A549 treated with Mapracorat at 1 μM for 4 hours (cell line): ENCODE results near the gene PLEKHA3. TPM values are rescaled to one million over a fixed set of nuclear protein-coding genes. Genes with fewer than 3 reads are reported as not detected.

Experiments
- total RNA-seq: library from RNA; stranded (reverse); fragments of 200-300 nt; extraction: Qiagen RNA extraction; gene quantifications from 5 replicates; pipeline ENCODE4 v1.2.3, GENCODE V29; 2022

Gene PLEKHA3
- total RNA-seq, result 9.8 to 16.2 TPM (median 14.3 TPM) in 5 replicates

DNA sequence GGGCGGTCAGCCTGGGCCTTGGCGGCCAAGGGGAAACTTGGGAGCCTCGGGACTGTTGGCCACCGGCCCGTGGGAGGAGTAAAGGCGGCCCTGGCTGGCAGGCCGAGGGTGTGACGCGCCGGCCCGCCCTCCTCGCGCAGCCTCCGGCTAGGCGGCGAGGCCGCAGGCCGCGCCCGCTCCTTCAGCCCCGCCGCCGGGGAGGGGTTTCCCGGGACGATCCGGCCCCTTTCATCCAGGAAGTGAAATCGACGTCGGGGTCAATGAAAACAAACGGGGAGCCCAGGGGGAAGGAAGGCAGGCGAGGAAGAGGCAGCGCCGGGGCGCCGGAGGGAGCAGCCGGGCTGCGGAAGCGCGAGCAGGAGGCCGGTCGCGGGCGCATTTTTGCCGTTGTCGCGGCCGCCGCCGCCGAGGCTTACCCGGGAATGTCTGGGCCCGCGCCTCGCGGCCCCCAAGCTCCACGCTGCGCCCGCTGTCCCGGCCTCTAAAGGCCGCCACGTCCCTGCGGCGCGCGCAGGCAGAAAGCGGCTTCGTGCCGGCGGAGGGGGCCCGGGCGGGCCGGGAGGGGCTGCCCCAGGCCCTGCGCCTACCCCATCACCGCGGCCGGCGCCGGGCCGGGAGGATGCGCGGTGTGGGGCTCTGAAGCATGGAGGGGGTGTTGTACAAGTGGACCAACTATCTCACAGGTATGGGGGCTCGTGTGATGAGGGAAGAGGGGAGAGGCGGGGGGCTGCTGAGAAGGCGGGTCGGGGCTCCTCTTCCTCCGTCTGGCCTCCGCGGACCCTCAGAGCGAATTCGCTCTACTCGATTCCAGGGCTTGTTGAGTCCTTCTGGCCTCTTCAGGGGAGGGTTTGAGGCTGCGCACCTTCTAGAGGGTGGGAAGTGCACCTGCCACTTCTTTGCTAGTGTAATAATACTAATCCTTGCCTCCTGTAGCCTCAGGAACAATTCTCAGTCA lies at the start of gene PLEKHA3:
PLEKHA3 (plus strand) TSS at position 231 of the 955 bp plus-strand sequence; CDS start at position 644, 413 bp downstream.

DNA sequence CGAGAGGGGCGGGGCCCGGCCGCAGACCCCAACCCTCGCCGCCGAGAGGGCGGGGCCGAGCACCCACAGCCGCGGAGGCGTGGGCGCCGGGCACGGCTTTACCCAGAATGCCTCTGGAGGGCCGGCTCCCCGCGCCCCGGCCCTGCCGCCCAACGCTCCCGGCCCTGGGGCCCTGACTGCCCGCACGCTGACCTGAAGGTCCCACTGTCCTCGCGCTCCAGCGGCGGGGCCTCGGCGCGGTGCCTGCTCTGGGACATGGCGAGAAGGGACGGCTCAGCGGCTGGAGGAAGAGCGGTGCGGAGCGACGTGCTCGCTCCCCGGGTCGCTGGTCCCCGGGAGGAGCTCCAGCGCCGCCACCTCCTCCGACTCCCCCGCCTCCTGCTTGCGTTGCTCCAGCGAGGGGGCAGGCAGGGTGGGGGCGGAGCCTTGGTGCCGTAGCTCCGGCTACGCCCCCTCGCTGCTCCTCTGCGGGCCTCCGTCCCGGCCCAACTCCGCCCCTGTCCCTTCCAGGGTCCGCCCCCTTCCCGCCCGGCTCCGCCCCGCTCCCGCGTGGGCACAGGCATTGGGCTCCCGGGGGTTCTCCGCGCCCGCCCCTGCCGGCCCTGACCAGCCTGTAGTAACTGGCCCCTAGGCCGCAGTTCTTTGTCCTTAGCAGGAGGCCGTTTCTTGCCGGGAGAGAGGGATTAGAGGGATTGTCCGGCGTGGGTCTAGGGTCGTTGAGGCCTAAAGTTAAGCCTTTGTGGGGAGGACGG lies 29.3 kb upstream of the PLEKHA3 start, which contains the start of the genes PJVK and PRKRA:
PJVK (plus strand) TSS at position 605 of the 752 bp plus-strand sequence. CDS start 2,032 bp downstream, outside the sequence.
PRKRA (minus strand) TSS at position 402 of the 752 bp plus-strand sequence; CDS start at position 257, 145 bp downstream.

GRCh38 chr2:178478439-178479274 lies 1.6 kb upstream of the PLEKHA3 start, which contains the start of gene FKBP7:
Gene FKBP7, minus strand, starts transcription at chr2:178478600. Its CDS starts 101 bp downstream, at chr2:178478499.

Other genes starting within 250 kb of the PLEKHA3 start
- 28.3 to 35.8 TPM (median 30.9 TPM) in 5 replicates for gene PRKRA, start 29.3 kb upstream of the PLEKHA3 start, total RNA-seq
- gene PJVK, start 29.1 kb upstream of the PLEKHA3 start, total RNA-seq, result 0.82 to 1.4 TPM (median 0.88 TPM) in 5 replicates
- gene FKBP7, start 1.9 kb upstream of the PLEKHA3 start, total RNA-seq, result 7.9 to 12.8 TPM (median 9.7 TPM) in 5 replicates